HFFc6 (cell line): ENCODE results near the gene KIDINS220. TPM values are rescaled to one million over a fixed set of nuclear protein-coding genes. Genes with fewer than 3 reads are reported as not detected.

Source experiments
- DNase-seq: peaks from one replicate; pipeline ENCODE4 v3.0.0-alpha.2; 2018
- H3K27ac Mint-ChIP-seq: 2 replicates; pipeline ENCODE4 v1.8.0; 2020; ENCODE audit warnings: mild to moderate bottlenecking, mixed read lengths
- H3K27me3 Mint-ChIP-seq: 2 replicates; pipeline ENCODE4 v1.8.0; 2021; ENCODE audit warnings: mild to moderate bottlenecking, moderate library complexity, mixed read lengths; ENCODE audit not compliant: insufficient read depth
- H3K36me3 Mint-ChIP-seq: 2 replicates; pipeline ENCODE4 v1.8.0; 2021; ENCODE audit warnings: low read depth, mixed read lengths
- H3K4me1 Mint-ChIP-seq: 2 replicates; pipeline ENCODE4 v1.8.0; 2020; ENCODE audit warnings: low read depth, mixed read lengths
- H3K4me3 Mint-ChIP-seq: 2 replicates; pipeline ENCODE4 v1.8.0; 2020; ENCODE audit warnings: mild to moderate bottlenecking, moderate library complexity, mixed read lengths
- H3K9me3 Mint-ChIP-seq: 2 replicates; pipeline ENCODE4 v1.8.0; 2020; ENCODE audit warnings: mild to moderate bottlenecking, mixed read lengths
- total RNA-seq, 6 experiments: library from RNA; stranded (reverse); fragmentation: NEBNext Ultra II Directional; extraction: Animal tissue kit (Norgen Biotek cat#: 25700); gene quantifications; 2 replicates in 1 of 6; 3 replicates in 5 of 6; pipeline ENCODE4 v1.2.3, GENCODE V29; 2021
- TF ChIP-seq, protein P1 (sequence below): fragments of 200-600 bp; sonication (generic); IDR thresholded peaks from 2 replicates; pipeline ENCODE4 v1.5.0; 2021; ENCODE audit warnings: antibody characterized with exemption, mild to moderate bottlenecking

KIDINS220 gene
- total RNA-seq, 6 experiments from 2014 or later: 34.5 to 42.2 (median 38.2) TPM

GRCh38 chr2:8882094-8882493, 44.7 kb upstream of the KIDINS220 start:
- H3K9me3 Mint-ChIP-seq: no peaks in the 10 kb centered on the region
- H3K27me3 Mint-ChIP-seq: no peaks in the 10 kb centered on the region; the same call in 1 of the 2 replicates
- peak; percentile 19 for DNase-seq

GRCh38 chr2:8877894-8878293, 40.5 kb upstream of the KIDINS220 start:
- no peaks in the 10 kb centered on the region; the same call in 1 of the 2 replicates for H3K27me3 Mint-ChIP-seq
- no peak overlapping the region for H3K4me3 Mint-ChIP-seq
- no peak for DNase-seq
- TF ChIP-seq, protein P1, sequence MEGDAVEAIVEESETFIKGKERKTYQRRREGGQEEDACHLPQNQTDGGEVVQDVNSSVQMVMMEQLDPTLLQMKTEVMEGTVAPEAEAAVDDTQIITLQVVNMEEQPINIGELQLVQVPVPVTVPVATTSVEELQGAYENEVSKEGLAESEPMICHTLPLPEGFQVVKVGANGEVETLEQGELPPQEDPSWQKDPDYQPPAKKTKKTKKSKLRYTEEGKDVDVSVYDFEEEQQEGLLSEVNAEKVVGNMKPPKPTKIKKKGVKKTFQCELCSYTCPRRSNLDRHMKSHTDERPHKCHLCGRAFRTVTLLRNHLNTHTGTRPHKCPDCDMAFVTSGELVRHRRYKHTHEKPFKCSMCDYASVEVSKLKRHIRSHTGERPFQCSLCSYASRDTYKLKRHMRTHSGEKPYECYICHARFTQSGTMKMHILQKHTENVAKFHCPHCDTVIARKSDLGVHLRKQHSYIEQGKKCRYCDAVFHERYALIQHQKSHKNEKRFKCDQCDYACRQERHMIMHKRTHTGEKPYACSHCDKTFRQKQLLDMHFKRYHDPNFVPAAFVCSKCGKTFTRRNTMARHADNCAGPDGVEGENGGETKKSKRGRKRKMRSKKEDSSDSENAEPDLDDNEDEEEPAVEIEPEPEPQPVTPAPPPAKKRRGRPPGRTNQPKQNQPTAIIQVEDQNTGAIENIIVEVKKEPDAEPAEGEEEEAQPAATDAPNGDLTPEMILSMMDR: no peak
- H3K36me3 Mint-ChIP-seq: peaks cover 18% of the 10 kb centered on the region; the same call in 1 of the 2 replicates
- no peaks in the 10 kb centered on the region for H3K9me3 Mint-ChIP-seq
- peaks cover 6% of the 10 kb centered on the region for H3K4me1 Mint-ChIP-seq
- peak overlapping the region; percentile 41; the same call in 1 of the 2 replicates for H3K27ac Mint-ChIP-seq

More at GRCh38 chr2:8882094-8882493, 44.7 kb upstream of the KIDINS220 start:
- peaks cover 18% of the 10 kb centered on the region; the same call in 1 of the 2 replicates for H3K36me3 Mint-ChIP-seq
- TF ChIP-seq, protein P1: peak; percentile 71
- no peak overlapping the region for H3K4me3 Mint-ChIP-seq
- no peaks in the 10 kb centered on the region; the same call in 1 of the 2 replicates for H3K4me1 Mint-ChIP-seq
- H3K27ac Mint-ChIP-seq: no peak overlapping the region

- Mint-ChIP-seq H3K9me3 (no peaks in the 10 kb centered on the region), H3K27ac (peak overlapping the region; percentile 41; the same call in 1 of the 2 replicates), H3K4me1 (peaks cover 6% of the 10 kb centered on the region), H3K36me3 (peaks cover 18% of the 10 kb centered on the region; the same call in 1 of the 2 replicates), H3K4me3 (no peak overlapping the region), H3K27me3 (no peaks in the 10 kb centered on the region; the same call in 1 of the 2 replicates)
- TF ChIP-seq, protein P1: no peak
- DNase-seq: no peak
These were observed 39.9 kb upstream of the KIDINS220 start for GRCh38 chr2:8877332-8877731.

- H3K27ac Mint-ChIP-seq: no peak overlapping the region
- no peaks in the 10 kb centered on the region for H3K9me3 Mint-ChIP-seq
- H3K4me1 Mint-ChIP-seq: peaks cover 6% of the 10 kb centered on the region
- H3K36me3 Mint-ChIP-seq: peaks cover 18% of the 10 kb centered on the region; the same call in 1 of the 2 replicates
- no peaks in the 10 kb centered on the region; the same call in 1 of the 2 replicates for H3K27me3 Mint-ChIP-seq
- H3K4me3 Mint-ChIP-seq: no peak overlapping the region
- no peak for DNase-seq
- TF ChIP-seq, protein P1: no peak
These were observed 39.2 kb upstream of the KIDINS220 start for GRCh38 chr2:8876628-8877027.

- H3K4me1 Mint-ChIP-seq: peaks cover 6% of the 10 kb centered on the region
These were observed 35.5 kb upstream of the KIDINS220 start for GRCh38 chr2:8872821-8873432.

More at GRCh38 chr2:8872821-8873432, 35.5 kb upstream of the KIDINS220 start:
- no peak overlapping the region for H3K27ac Mint-ChIP-seq
- H3K36me3 Mint-ChIP-seq: 0 out of 2 replicates have a peak, but pooled peaks cover 4% of the 10 kb centered on the region
- TF ChIP-seq, protein P1: peak; percentile 82
- no peaks in the 10 kb centered on the region; the same call in 1 of the 2 replicates for H3K27me3 Mint-ChIP-seq
- DNase-seq: peak; percentile 50
- H3K9me3 Mint-ChIP-seq: no peaks in the 10 kb centered on the region
- no peak overlapping the region for H3K4me3 Mint-ChIP-seq
